Aorta (tissue), 5 donors: ENCODE measurements around the gene PSMB8. TPM values are rescaled to one million over a fixed set of nuclear protein-coding genes. Genes with fewer than 3 reads are reported as not detected.

Source experiments
- ATAC-seq: fragments of 200-7000 bp; cut with Tn5 transposase; one replicate; pipeline ENCODE4 v1.9.1; 2022; ENCODE audit warnings: moderate library complexity; ENCODE audit not compliant: low FRiP score
- DNase-seq, 2 donors: peaks; one replicate each; pipeline ENCODE4 v3.0.0-alpha.2; 2020
- H3K27ac ChIP-seq, 2 donors: one replicate each; pipeline ENCODE4 v1.5.1; 2013; ENCODE audit warnings: low read length in 2 of 2, mild to moderate bottlenecking in 2 of 2, moderate library complexity in 2 of 2, control low read depth in 1 of 2, inconsistent platforms in 1 of 2, low read depth in 1 of 2
- H3K27me3 ChIP-seq, 2 donors: one replicate each; pipeline ENCODE4 v1.6.1; 2013; ENCODE audit warnings: control low read depth in 1 of 2, low read length in 1 of 2, mild to moderate bottlenecking in 1 of 2, moderate library complexity in 1 of 2; ENCODE audit not compliant: insufficient read depth in 2 of 2, control insufficient read depth in 1 of 2
- H3K36me3 ChIP-seq, 2 donors: one replicate each; pipeline ENCODE4 v1.6.1; 2013; ENCODE audit warnings: control low read depth in 1 of 2, low read length in 1 of 2, mild to moderate bottlenecking in 1 of 2; ENCODE audit not compliant: insufficient read depth in 2 of 2, control insufficient read depth in 1 of 2
- H3K4me1 ChIP-seq, 2 donors: one replicate each; pipeline ENCODE4 v1.6.1; 2013; ENCODE audit warnings: low read length in 2 of 2, control low read depth in 1 of 2, mild to moderate bottlenecking in 1 of 2, moderate library complexity in 1 of 2; ENCODE audit not compliant: insufficient read depth in 2 of 2, control insufficient read depth in 1 of 2
- H3K4me3 ChIP-seq, 2 donors: one replicate each; pipeline ENCODE4 v1.5.1; 2013; ENCODE audit warnings: low read length in 2 of 2, control low read depth in 1 of 2, mild to moderate bottlenecking in 1 of 2
- H3K9me3 ChIP-seq: one replicate; pipeline ENCODE4 v1.6.1; 2013; ENCODE audit warnings: mild to moderate bottlenecking, low read length; ENCODE audit not compliant: control insufficient read depth
- WGBS, 2 donors: extraction: QIAGEN DNeasy Blood & Tissue Kit; methylation state at CpG; one replicate each; pipeline ENCODE4 v1.1.7; 2013; 5-methylcytosine and 5-hydroxymethylcytosine counted together
- intact Hi-C, 2 donors: fragments of 100-400 bp; cut with DNase I; formaldehyde crosslinking; loops; one replicate each; pipeline versions ENCODE4 v1.14.2 to v1.15.0; 2022
- long read RNA-seq, 2 donors: library from polyadenylated mRNA; unstranded; transcript quantifications; one replicate each; pipeline ENCODE4 v2.0.0, GENCODE V29; 2020 to 2021
- polyA plus RNA-seq, 2 donors: library from polyadenylated mRNA; stranded (reverse); fragments of 200-250 nt; gene quantifications; one replicate each; pipeline ENCODE4 v1.2.3, GENCODE V29; 2013
- total RNA-seq, 2 donors: library from RNA; stranded (reverse); fragmentation: NEBNext Ultra II Directional; extraction: Animal tissue kit (Norgen Biotek cat#: 25700); gene quantifications; one replicate each; pipeline ENCODE4 v1.2.1, GENCODE V29; 2021
- donor health status: healthy with polysubstance abuse.
- donor health status: Bipolar disorder and iron deficiency.
- donor health status: DM: no; HTN: no; CAD: no.
- donor health status: DM: no; HTN: no; CAD: no.
- donor health status: DM: yes; HTN: yes; CAD: no.

The PSMB8 gene
- total RNA-seq: 10 to 100 TPM; 40.8 to 58.4 TPM
- polyA plus RNA-seq: 10 to 100 TPM; 59.6 to 69.7 TPM
- long read RNA-seq, donor 1, transcript PSMB8-202 (6 exons, 1,124 nt): major isoform, 65 of 99 reads
- long read RNA-seq, donor 1, transcript PSMB8-201 (6 exons, 1,351 nt): minor isoform, 19 of 99 reads
- long read RNA-seq, donor 1, partial matches to known transcripts: 2 of 99 reads
- long read RNA-seq, donor 1, other reads (novel, unspliced or antisense): 9 of 99 reads
- long read RNA-seq, donor 2, transcript PSMB8-201 (6 exons, 1,351 nt): minor isoform, 6 of 32 reads
- long read RNA-seq, donor 2, transcript PSMB8-202 (6 exons, 1,124 nt): major isoform, 20 of 32 reads
- long read RNA-seq, donor 2, partial matches to known transcripts: 1 of 32 reads
- long read RNA-seq, donor 2, other reads (novel, unspliced or antisense): 5 of 32 reads

DNA sequence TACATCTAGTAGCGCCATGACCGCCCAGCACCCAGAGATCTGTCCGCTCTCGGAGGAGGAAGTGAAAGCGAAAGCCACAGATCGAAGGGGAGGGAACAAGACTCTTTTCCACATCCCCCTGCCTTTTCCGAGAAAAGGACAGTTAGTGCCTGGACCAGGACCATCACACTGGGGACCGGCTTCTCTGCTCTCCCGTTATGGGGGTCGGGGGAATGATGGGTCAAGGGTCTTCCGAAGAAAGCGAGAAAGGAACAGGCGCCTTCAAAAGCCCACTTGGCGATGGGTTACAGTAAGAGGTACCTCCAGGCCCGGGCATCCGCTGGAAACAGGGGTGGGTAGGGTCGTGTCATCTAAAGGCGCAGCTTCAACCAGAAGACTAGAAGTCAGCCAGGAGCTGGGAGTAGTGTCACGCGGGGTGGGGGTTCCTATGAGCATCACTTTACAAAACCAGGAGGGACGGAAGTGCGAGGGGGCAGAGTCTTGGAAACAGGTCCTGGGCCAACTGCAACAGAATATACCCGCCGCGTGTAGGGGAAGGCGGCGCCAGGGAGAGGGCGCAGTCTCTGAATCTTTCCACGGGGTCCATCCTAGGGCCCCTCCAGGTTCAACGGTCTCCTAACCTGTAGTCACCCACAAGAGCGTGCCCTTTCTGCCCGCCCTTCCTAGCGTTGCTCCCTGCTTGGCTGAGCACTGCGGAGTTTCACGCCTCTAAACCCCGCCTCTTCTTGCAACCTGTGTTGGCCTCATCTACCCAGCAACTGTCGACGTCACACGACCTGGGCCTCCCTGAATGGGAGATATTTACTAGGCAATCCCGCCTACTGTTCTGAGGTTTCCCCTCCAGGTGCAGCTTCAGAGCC lies at the start of gene PSMB8:
Gene PSMB8 (minus strand): TSS at position 69 of the 860 bp plus-strand sequence. CDS start 51 bp downstream, at position 18.
- DNase-seq (peak; percentile 98), ATAC-seq (peak; percentile 97)
- WGBS, 2 donors: 0 to 1% methylated on average over 36 to 40 of the region's 40 CpGs
- Histone ChIP-seq H3K9me3 (no peaks in the 10 kb centered on the region), H3K4me3 (peak within 1 kb of the TSS; percentile 60 to 62), H3K27me3 (no peaks in the 10 kb centered on the region), H3K27ac (peak within 1 kb of the TSS in 1 of 2 donors; percentile 69), H3K4me1 (no peaks in the 10 kb centered on the region), H3K36me3 (peaks cover 0 to 5% of the 10 kb centered on the region in 2 donors)
- intact Hi-C loops: loop anchor here in 1 of 2 donors (5.0 kb wide), 1 partner anchor 128 kb away; no protein-coding TSS in a partner anchor

DNA sequence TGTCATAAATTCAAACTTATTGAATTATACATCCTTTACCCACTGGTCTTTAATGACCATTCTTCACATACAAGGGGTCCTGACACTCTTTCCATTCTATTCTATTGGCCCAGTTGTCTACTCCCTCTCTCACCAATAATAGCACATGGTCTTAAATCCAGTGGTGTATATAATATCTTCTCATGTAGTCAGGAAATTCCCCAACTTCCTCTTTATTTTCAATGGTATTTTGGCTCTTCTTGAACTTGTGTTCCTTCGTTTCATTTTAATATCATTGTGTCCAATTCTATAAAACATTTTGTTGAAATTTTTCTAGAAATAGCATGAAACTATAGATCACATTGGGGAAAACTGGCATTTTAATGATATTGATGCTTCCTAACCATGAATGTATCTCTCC lies 47.0 kb upstream of the PSMB8 start:
- no peaks in the 10 kb centered on the region for H3K27me3 ChIP-seq
- intact Hi-C loops: loop anchor here in 1 of 2 donors (5.0 kb wide), 1 partner anchor 41 kb away; no protein-coding TSS in a partner anchor
- WGBS, 2 donors: 58 to 75% methylated on average over 1 of the region's 1 CpG
- H3K4me3 ChIP-seq: no peak overlapping the region
- H3K27ac ChIP-seq: no peak overlapping the region
- no peaks in the 10 kb centered on the region for H3K36me3 ChIP-seq
- no peaks in the 10 kb centered on the region for H3K9me3 ChIP-seq
- ATAC-seq (no peak), DNase-seq (no peak)
- H3K4me1 ChIP-seq: no peaks in the 10 kb centered on the region

DNA sequence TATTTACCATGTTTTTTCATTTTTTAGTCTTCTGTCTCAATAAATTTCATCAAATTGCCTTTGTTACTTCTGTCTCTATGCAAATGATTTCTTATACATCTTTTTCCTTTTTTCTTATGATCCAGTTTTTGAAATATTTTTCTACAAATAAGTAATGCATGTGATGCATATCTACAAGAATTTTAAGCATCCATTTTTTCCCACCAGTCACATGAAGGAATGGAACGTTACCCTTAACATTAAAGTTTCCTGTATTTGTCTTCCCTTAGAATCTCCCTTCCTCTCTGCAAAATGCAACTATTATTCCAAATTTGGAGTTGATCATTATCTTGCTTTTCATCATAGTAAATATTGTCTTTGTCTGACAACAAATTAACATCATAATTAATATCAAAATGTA lies 45.7 kb upstream of the PSMB8 start:
- Histone ChIP-seq H3K4me1 (no peaks in the 10 kb centered on the region), H3K4me3 (no peak overlapping the region), H3K9me3 (no peaks in the 10 kb centered on the region), H3K27ac (no peak overlapping the region), H3K36me3 (no peaks in the 10 kb centered on the region), H3K27me3 (no peaks in the 10 kb centered on the region)
- 78 to 80% methylated on average over 1 of the region's 1 CpG for WGBS, 2 donors
- DNase-seq (no peak), ATAC-seq (no peak)
- intact Hi-C loops: no loop called here

DNA sequence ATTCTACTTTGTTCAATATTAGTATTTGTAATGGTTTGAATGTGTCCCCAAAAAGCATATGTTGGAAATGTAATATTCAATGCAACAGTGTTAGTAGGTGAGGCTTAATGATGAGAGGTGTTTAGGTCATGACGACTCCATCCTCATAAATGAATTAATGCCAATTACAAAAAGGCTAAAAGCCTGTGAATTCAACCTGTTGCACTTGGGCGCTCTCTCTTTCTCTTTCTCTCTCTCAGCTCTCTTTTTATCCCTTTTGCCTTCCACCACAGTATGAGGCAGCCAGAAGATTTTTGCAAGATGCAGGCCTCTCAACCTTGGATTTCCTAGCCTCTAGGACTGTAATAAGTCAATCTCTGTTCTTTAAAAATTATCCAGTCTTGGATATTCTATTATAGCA lies 44.7 kb upstream of the PSMB8 start:
- intact Hi-C loops: no loop called here
- no peak for ATAC-seq

DNA sequence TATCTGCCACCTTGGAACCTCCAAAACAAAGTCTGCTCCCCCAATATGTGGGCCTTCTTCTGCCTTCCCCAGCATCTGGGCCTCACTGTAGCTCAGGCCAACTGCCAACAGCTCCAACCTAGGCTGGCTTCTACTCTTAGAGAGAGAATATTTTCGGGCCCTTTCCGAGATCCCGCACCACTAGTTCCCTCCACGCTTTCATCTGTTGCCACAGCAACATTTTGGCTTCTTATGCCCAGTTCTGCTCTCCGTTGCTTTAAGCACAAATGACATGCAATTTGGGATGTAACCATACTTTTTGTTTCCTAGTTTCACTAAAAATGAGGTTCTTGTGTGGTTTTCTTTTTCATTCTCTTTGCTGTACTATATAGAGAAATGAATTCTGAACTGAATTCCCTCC lies 43.8 kb upstream of the PSMB8 start:
- H3K27ac ChIP-seq: no peak overlapping the region
- H3K36me3 ChIP-seq: no peaks in the 10 kb centered on the region
- intact Hi-C loops: loop anchor here in 1 of 2 donors (2.0 kb wide), 1 partner anchor 97 kb away; no protein-coding TSS in a partner anchor
- no peak for ATAC-seq
- no peak for DNase-seq
- H3K4me3 ChIP-seq: no peak overlapping the region
- WGBS, 2 donors: 71 to 77% methylated on average over 5 of the region's 5 CpGs
- no peaks in the 10 kb centered on the region for H3K4me1 ChIP-seq
- no peaks in the 10 kb centered on the region for H3K9me3 ChIP-seq
- no peaks in the 10 kb centered on the region for H3K27me3 ChIP-seq

More for the DNA sequence above, 44.7 kb upstream of the PSMB8 start:
- H3K27me3 ChIP-seq: no peaks in the 10 kb centered on the region
- no peak for DNase-seq
- no peaks in the 10 kb centered on the region for H3K36me3 ChIP-seq
- no peaks in the 10 kb centered on the region for H3K4me1 ChIP-seq
- no peaks in the 10 kb centered on the region for H3K9me3 ChIP-seq
- 94 to 96% methylated on average over 2 of the region's 2 CpGs for WGBS, 2 donors
- no peak overlapping the region for H3K4me3 ChIP-seq
- no peak overlapping the region for H3K27ac ChIP-seq

DNA sequence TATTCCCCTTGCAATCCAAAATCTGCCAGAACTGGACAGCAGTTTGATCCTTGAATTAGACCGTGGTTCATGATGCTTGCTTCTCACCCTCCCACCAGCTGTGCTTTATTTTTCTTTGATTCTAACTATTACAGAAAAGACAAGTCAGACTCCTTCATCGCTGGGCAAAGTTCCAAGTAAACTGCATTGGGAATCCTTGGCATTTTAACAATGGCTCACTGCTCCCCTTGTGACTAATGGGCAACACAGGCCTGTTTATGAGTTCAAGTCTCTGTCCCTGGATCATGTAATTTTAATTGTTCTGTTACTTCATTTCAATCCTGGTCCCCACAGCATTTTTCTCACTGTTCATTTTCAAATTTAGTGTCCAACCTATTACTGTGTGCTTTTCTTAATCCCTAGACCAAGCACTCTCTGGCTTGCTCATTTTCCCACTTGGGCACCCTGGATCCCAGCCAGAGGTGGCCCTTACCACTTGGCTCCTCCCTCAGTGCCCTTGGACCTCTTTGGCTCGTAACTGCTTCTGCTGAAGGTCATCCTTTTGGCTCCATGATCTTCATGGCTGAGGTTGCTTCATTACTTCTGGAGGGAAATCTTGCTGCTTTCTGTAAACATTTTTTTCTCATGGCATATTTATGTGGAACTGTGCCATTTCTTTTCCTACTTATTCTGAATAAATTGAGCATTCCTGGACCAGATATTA lies 43.0 kb upstream of the PSMB8 start:
- Histone ChIP-seq H3K27ac (no peak overlapping the region), H3K9me3 (no peaks in the 10 kb centered on the region), H3K4me3 (no peak overlapping the region), H3K36me3 (no peaks in the 10 kb centered on the region), H3K4me1 (no peaks in the 10 kb centered on the region), H3K27me3 (no peaks in the 10 kb centered on the region)
- WGBS, 2 donors: 58 to 59% methylated on average over 3 of the region's 3 CpGs
- intact Hi-C loops: loop anchor here in 1 of 2 donors (2.0 kb wide), 1 partner anchor 98 kb away; no protein-coding TSS in a partner anchor
- no peak for DNase-seq
- no peak for ATAC-seq

DNA sequence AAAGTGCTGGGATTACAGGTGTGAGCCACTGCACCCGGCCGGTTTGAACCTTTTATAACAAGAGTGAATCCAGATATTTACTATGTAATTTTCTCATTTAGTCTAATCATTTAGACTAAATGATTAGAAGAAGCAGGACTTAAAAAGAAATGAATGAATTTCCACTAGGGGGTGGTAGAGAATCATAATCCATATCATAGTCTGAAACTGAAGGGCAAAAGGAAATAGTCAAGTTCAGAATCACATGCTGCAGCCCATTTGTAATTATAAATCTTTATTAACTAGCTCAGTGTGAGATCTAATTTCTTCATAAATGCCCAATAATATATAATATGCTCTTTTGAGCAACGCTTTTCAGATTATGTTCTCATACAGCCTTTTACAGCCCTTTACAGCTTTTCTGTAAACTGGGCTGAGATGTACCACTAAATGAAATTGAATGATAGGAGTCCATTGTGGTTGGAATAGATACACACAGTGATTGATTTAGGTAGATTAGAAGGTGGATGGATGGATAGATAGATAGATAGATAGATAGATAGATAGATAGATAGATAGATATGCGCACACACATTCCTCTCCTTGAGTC lies 41.9 kb upstream of the PSMB8 start:
- H3K9me3 ChIP-seq: no peaks in the 10 kb centered on the region
- H3K4me1 ChIP-seq: no peaks in the 10 kb centered on the region
- no peaks in the 10 kb centered on the region for H3K27me3 ChIP-seq
- intact Hi-C loops: loop anchor here (1.0 to 2.0 kb wide), 2 partner anchors 99 to 100 kb away; no protein-coding TSS in a partner anchor
- WGBS, 2 donors: 52 to 58% methylated on average over 4 of the region's 4 CpGs
- ATAC-seq (peak; percentile 69), DNase-seq (no peak)
- no peak overlapping the region for H3K4me3 ChIP-seq
- H3K27ac ChIP-seq: no peak overlapping the region
- no peaks in the 10 kb centered on the region for H3K36me3 ChIP-seq

DNA sequence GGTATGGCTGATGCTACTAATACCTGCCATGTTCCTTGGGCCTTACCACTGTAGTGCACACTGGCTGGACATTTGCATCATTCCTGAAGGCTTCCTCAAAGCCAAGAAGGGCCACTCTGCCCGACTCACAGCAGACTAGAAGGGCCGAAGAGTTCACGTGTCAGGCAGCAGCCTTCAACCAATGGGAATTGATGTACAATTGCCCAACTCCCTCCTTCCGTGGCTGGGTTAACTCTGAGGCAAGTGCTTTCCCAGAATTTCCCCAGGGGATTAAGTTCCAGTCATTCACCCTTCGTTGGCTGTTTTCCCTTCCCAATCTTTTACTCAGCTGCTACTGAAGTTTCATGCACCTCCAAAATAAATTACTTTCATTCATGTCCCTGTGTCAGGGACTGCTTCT lies 39.9 kb upstream of the PSMB8 start:
- H3K27ac ChIP-seq: no peak overlapping the region
- no peaks in the 10 kb centered on the region for H3K36me3 ChIP-seq
- H3K27me3 ChIP-seq: no peaks in the 10 kb centered on the region
- ATAC-seq (peak; percentile 55), DNase-seq (peak in 1 of 2 donors; percentile 69)
- intact Hi-C loops: no loop called here
- H3K4me1 ChIP-seq: no peaks in the 10 kb centered on the region
- H3K9me3 ChIP-seq: no peaks in the 10 kb centered on the region
- H3K4me3 ChIP-seq: no peak overlapping the region
- WGBS, 2 donors: 4 to 5% methylated on average over 5 of the region's 5 CpGs
